Hindlimb muscle (tissue), 1 donor: ENCODE measurements around the gene SLC12A3. TPM values are rescaled to one million over a fixed set of nuclear protein-coding genes. Genes with fewer than 3 reads are reported as not detected.

Experiments used
- DNase-seq: peaks from one replicate; pipeline ENCODE4 v3.0.0-alpha.2; 2013
- polyA plus RNA-seq: library from polyadenylated mRNA; unstranded; fragments of 120-200 nt; gene quantifications from one replicate; pipeline ENCODE4 v1.2.1, GENCODE V29; 2013; ENCODE audit not compliant: insufficient read length

SLC12A3 gene
- polyA plus RNA-seq, 1 donor, result 0.05 TPM

- DNase-seq, result no peak
Observed at GRCh38 chr16:56895813-56896212, 30.8 kb downstream of the SLC12A3 start.

- DNase-seq, result no peak
Observed at GRCh38 chr16:56896244-56896643, 31.2 kb downstream of the SLC12A3 start.

DNA sequence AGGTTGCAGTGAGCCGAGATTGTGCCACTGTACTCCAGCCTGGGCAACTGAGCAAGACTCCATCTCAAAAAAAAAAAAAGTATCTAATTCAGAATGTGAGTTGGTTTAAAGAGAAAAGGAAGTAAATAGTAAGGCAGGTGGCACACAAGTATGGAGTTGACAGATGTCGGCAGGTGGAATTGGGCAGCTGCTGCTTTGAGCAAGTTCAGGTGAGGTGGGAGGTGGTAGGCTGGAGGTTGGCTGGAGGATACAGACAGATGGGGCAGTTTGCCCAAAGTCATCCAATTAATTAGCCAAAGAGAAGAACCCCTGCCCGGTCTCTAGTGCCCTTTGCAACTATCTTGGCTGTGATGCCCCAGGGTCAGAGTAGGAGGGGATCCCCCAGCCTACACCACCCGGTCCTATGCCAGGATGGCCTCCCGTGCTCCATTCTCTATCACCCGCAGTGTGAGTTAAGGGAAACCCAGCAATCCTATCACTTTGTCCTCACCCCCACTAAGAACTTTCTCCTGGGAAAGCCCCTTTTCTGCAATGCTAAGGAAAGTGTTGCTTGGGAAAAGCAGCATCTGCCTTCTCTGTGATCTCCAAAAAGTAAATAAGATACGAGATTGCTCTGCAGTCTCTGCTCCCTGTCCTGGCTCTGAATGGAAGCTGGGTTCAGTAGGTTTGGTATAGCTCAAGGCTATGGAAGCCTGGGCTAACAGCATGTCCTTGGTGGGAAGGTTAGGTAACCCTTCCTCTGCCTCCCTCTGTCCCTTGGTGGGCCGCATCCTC is 32.2 kb downstream of the SLC12A3 start:
- no peak for DNase-seq

- DNase-seq, result no peak
Observed at GRCh38 chr16:56898847-56899246, 33.8 kb downstream of the SLC12A3 start.

DNA sequence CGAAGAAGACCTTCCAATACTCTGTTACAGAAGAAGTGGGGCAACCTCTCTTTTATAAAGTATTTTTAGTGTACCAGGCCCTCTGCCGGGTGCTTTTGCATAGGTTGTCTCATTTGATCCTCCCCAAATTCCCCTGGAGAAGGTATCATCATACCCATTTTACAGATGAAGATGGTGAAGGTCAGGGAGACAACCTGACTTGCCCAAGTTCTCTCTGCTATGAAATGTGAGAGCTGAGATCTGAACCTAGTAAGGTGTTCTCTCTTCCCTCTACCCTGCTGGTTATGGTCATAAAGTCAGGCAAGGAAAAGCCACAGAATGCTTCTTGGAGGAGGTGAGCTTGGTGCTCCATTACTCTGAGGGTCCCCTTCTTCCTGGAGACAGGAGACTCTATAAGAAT is 38.9 kb downstream of the SLC12A3 start:
- no peak for DNase-seq

DNA sequence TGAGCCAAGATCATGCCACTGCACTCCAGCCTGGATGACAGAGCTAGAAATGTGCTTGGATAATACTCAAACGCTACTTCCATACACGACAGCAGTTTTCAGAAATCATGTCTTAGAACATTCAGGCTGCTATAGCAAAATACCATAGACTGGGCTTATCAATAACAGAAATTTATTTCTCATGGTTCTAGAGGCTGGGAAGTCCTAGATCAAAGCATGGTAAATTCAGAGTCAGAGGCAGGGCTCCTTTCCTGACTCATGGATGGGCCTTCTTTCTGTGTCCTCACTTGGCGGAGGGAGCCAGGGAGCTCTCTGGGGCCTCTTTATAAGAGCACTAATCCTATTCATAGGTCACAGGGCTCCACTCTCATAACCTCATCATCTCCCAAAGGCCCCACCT is 42.4 kb downstream of the SLC12A3 start:
- DNase-seq, result no peak

- DNase-seq, result peak; percentile 34
Observed at GRCh38 chr16:56909527-56909979, 44.5 kb downstream of the SLC12A3 start.

- no peak for DNase-seq
Observed at GRCh38 chr16:56910112-56910511, 45.1 kb downstream of the SLC12A3 start.

- peak; percentile 27 for DNase-seq
Observed at GRCh38 chr16:56910654-56911539, 45.9 kb downstream of the SLC12A3 start.

DNA sequence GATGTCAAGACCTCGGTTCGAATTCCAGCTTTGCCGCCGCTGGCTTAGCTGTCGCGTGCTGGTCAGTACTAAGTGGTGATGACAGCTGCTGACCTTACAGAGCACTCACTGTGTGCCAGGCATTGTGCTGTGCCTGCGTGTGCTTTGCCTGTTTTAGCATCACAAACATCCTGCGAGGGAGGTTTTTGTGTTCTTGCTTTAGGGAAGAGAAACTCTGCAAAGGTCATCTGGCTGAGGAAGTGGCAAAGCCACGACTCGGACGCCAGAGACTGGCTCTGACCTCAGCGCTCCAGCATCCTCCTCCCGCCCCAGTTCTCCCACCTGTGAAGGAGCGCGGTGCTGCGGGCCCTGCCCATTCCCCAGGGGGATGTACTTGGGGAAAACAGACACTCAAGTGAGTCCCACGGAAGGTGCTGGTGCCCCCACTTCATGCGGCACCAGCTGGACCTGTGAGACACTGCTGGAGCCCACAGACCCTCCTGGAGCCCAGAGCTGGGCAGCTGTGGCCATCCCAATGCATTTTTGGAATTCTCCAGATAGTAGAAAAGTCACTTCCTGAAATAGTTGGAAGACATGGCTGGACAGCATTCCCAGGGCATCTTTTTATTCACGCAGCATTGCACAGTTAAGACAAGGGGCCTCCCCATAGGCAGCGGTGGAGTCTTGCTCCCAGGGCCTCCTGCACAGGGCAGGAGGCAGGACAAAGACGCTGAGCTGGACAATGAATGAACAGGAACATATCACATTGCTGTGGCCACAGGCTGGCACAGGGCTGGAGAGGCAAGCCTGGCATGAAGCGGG is 47.0 kb downstream of the SLC12A3 start:
- DNase-seq, result peak; percentile 34

GRCh38 chr16:56912746-56913708 is 48.0 kb downstream of the SLC12A3 start:
- no peak for DNase-seq

- DNase-seq, result no peak
Observed at GRCh38 chr16:56914896-56915295, 49.9 kb downstream of the SLC12A3 start.

- peak; percentile 60 for DNase-seq
Observed at GRCh38 chr16:56915336-56916119, 50.5 kb downstream of the SLC12A3 start.

GRCh38 chr16:56916571-56917403 is 51.8 kb downstream of the SLC12A3 start:
- DNase-seq, result no peak

GRCh38 chr16:56918467-56919012 is 53.5 kb downstream of the SLC12A3 start:
- no peak for DNase-seq

DNA sequence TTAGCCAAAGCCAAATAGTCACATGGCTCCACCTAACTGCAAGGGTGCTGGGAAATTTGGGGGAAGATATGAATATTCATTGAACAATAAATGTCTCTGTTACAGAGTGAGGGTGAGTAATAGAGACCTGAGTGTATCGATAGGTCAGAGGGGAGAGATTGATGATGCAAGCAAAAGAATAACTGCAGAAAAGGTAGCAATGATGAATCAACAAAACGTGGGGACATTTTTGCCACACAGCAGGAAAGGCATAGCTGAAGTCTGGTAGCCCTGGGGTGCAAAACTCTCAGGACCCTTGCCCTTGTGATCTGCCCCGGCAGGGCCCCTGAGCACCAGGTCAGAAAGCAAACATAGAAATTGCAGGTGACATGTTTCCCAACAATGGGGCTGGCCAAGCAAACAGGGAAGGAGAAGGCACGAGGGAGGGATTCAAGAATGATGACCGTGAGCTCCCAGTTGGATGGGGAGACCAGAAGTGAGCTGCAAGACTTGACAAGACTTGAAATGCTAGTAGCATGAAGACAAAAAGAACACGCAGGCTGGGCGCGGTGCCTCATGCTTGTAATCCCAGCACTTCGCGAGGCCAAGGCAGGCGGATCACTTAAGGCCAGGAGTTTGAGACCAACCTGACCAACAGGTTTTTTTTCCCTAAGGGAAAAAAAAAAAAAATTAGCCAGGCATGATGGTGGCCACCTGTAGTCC is 54.2 kb downstream of the SLC12A3 start:
- no peak for DNase-seq

DNA sequence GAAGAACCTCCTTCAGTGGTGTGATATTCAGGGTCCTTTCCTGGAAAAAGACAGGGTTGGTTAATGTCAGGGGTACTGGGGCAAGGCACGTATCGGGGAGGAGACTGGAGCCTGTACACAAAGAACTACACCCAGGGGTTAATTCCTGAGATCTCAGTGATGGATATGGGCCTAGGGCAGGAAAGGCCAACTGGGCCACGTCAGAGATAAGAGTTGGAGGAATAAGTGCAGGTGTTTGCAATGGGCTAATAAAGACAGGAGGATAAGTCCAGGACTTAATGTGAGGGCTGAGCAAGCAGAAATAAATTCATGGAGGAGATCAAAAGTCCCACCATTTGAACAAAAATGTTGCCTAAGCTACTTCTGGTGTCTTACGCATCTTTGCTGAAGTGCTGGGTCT is 56.6 kb downstream of the SLC12A3 start:
- no peak for DNase-seq

GRCh38 chr16:56923481-56924091 is 58.6 kb downstream of the SLC12A3 start:
- no peak for DNase-seq
